GM23338 (cell line): Measurements from ENCODE around the gene SPACA7. TPM values are rescaled to one million over a fixed set of nuclear protein-coding genes. Genes with fewer than 3 reads are reported as not detected.

Source experiments
- ATAC-seq: fragments of 200-7000 bp; cut with Tn5 transposase; 3 replicates; pipeline ENCODE4 v1.9.1; 2020
- DNase-seq: peaks from one replicate; pipeline ENCODE4 v3.0.0-alpha.2; 2015; ENCODE audit warnings: low spot score
- H2AFZ ChIP-seq: fragments of 200-600 bp; sonication (generic); 2 replicates; pipeline ENCODE4 v1.8.0; 2016; ENCODE audit warnings: antibody characterized with exemption, mild to moderate bottlenecking, moderate library complexity
- H3F3A ChIP-seq: fragments of 200-600 bp; sonication (generic); replicated peaks from 2 replicates; pipeline ENCODE4 v1.8.0; 2017; ENCODE audit warnings: antibody characterized with exemption, mixed run types, low read depth
- H3K27ac ChIP-seq: fragments of 200-600 bp; sonication (generic); 2 replicates; pipeline ENCODE4 v1.6.1; 2016; ENCODE audit warnings: low read depth
- H3K27me3 ChIP-seq: fragments of 200-600 bp; sonication (generic); 2 replicates; pipeline ENCODE4 v1.8.0; 2016; ENCODE audit warnings: mild to moderate bottlenecking, mixed run types, moderate library complexity; ENCODE audit not compliant: insufficient read depth
- H3K36me3 ChIP-seq: fragments of 200-600 bp; sonication (generic); 2 replicates; pipeline ENCODE4 v1.8.0; 2016; ENCODE audit warnings: mild to moderate bottlenecking; ENCODE audit not compliant: insufficient read depth
- H3K4me1 ChIP-seq: fragments of 200-600 bp; sonication (generic); 2 replicates; pipeline ENCODE4 v1.8.0; 2016; ENCODE audit warnings: mild to moderate bottlenecking, moderate library complexity; ENCODE audit not compliant: insufficient read depth
- H3K4me2 ChIP-seq: fragments of 200-600 bp; sonication (generic); 2 replicates; pipeline ENCODE4 v1.7.1; 2017; ENCODE audit warnings: mixed run types
- H3K4me3 ChIP-seq: fragments of 200-600 bp; sonication (generic); 2 replicates; pipeline ENCODE4 v1.6.1; 2016; ENCODE audit warnings: mixed run types
- H3K79me2 ChIP-seq: fragments of 200-600 bp; sonication (generic); replicated peaks from 2 replicates; pipeline ENCODE4 v1.8.0; 2017; ENCODE audit warnings: mild to moderate bottlenecking; ENCODE audit not compliant: insufficient read depth
- H3K9me2 ChIP-seq: fragments of 200-600 bp; sonication (generic); 2 replicates; pipeline ENCODE4 v1.8.0; 2017; ENCODE audit not compliant: insufficient read depth
- H4K20me1 ChIP-seq: fragments of 200-600 bp; sonication (generic); replicated peaks from 2 replicates; pipeline ENCODE4 v1.8.0; 2017; ENCODE audit warnings: mild to moderate bottlenecking; ENCODE audit not compliant: insufficient read depth
- H3K27ac Mint-ChIP-seq: 2 replicates; pipeline ENCODE4 v1.8.0; 2020; ENCODE audit warnings: inconsistent platforms, mild to moderate bottlenecking, moderate library complexity, mixed read lengths
- H3K27me3 Mint-ChIP-seq: 3 replicates; pipeline ENCODE4 v1.8.0; 2022; ENCODE audit warnings: low read depth, mild to moderate bottlenecking, moderate library complexity, mixed read lengths, inconsistent platforms; ENCODE audit not compliant: insufficient read depth, poor library complexity
- H3K36me3 Mint-ChIP-seq: 3 replicates; pipeline ENCODE4 v1.8.0; 2021; ENCODE audit warnings: low read depth, mild to moderate bottlenecking, inconsistent platforms, moderate library complexity, mixed read lengths
- H3K4me1 Mint-ChIP-seq: 3 replicates; pipeline ENCODE4 v1.8.0; 2020; ENCODE audit warnings: mild to moderate bottlenecking, inconsistent platforms, mixed read lengths
- H3K4me3 Mint-ChIP-seq: 3 replicates; pipeline ENCODE4 v1.8.0; 2021; ENCODE audit warnings: moderate library complexity, mild to moderate bottlenecking, inconsistent platforms, mixed read lengths
- H3K9me3 Mint-ChIP-seq: 3 replicates; pipeline ENCODE4 v1.8.0; 2020; ENCODE audit warnings: moderate library complexity, mild to moderate bottlenecking, inconsistent platforms, mixed read lengths
- CREB1 ChIP-seq: fragments of 250-450 bp; sonication (Bioruptor Pico); IDR thresholded peaks from 2 replicates; pipeline ENCODE4 v1.5.0; 2020; ENCODE audit warnings: low read depth, mild to moderate bottlenecking, moderate library complexity
- CTCF ChIP-seq, 2 experiments: fragments of 200-600 bp in 1 of 2; sonication (generic) in 1 of 2; conservative IDR thresholded peaks; 2 replicates each; pipeline versions ENCODE4 v1.5.1 to v1.6.1; 2016 to 2017; ENCODE audit warnings: antibody characterized with exemption in 2 of 2, low read depth in 2 of 2, mild to moderate bottlenecking in 2 of 2, moderate library complexity in 1 of 2
- ETS1 ChIP-seq: IDR thresholded peaks from 2 replicates; pipeline ENCODE4 v1.6.1; 2016; ENCODE audit warnings: antibody characterized with exemption
- EZH2 ChIP-seq: fragments of 200-600 bp; sonication (generic); IDR thresholded peaks from one replicate; pipeline ENCODE4 v1.8.0; 2017; ENCODE audit warnings: antibody characterized with exemption, mild to moderate bottlenecking, low read depth; ENCODE audit not compliant: unreplicated experiment
- EZH2phosphoT487 ChIP-seq: fragments of 200-600 bp; sonication (generic); IDR thresholded peaks from one replicate; pipeline ENCODE4 v1.8.1; 2018; ENCODE audit warnings: antibody characterized with exemption; ENCODE audit not compliant: unreplicated experiment
- JUNB ChIP-seq: IDR thresholded peaks from one replicate; pipeline ENCODE4 v1.6.1; 2016; ENCODE audit warnings: antibody characterized with exemption; ENCODE audit not compliant: unreplicated experiment
- NANOG ChIP-seq: IDR thresholded peaks from 2 replicates; pipeline ENCODE4 v1.6.1; 2016; ENCODE audit warnings: antibody characterized with exemption, borderline replicate concordance
- POLR2AphosphoS5 ChIP-seq: IDR thresholded peaks from 2 replicates; pipeline ENCODE4 v1.6.1; 2016; ENCODE audit warnings: antibody characterized with exemption, low read depth
- REST ChIP-seq: IDR thresholded peaks from one replicate; pipeline ENCODE4 v1.6.1; 2018; ENCODE audit warnings: antibody characterized with exemption; ENCODE audit not compliant: unreplicated experiment
- STAT1 ChIP-seq: IDR thresholded peaks from one replicate; pipeline ENCODE4 v1.6.1; 2016; ENCODE audit warnings: antibody characterized with exemption; ENCODE audit not compliant: unreplicated experiment
- ZNF114 ChIP-seq: fragments of 250-450 bp; sonication (Bioruptor Pico); IDR thresholded peaks from 2 replicates; pipeline ENCODE4 v1.5.0; 2020; ENCODE audit warnings: mild to moderate bottlenecking, moderate library complexity
- ZNF331 ChIP-seq: fragments of 250-450 bp; sonication (Bioruptor Pico); IDR thresholded peaks from 2 replicates; pipeline ENCODE4 v1.5.0; 2020; ENCODE audit warnings: low read depth, mild to moderate bottlenecking, moderate library complexity
- ZNF462 ChIP-seq: fragments of 250-450 bp; sonication (Bioruptor Pico); IDR thresholded peaks from 2 replicates; pipeline ENCODE4 v1.5.0; 2020; ENCODE audit warnings: mild to moderate bottlenecking, moderate library complexity
- polyA plus RNA-seq: library from polyadenylated mRNA; unstranded; fragments of >200 nt; fragmentation: Nextera tagmentation; extraction: Ambion mirVana; gene quantifications from 2 replicates; pipeline ENCODE4 v1.2.1, GENCODE V29; 2016
- total RNA-seq: library from RNA; depleted of rRNA; stranded (reverse); fragments of >200 nt; shearing (Covaris generic); gene quantifications from 2 replicates; pipeline ENCODE4 v1.2.3, GENCODE V29; 2014

SPACA7 gene
- total and polyA plus RNA-seq, 2 experiments from 2014 or later: not detected

- Mint-ChIP-seq H3K27me3 (peaks cover 5% of the 10 kb centered on the region), H3K4me1 (no peaks in the 10 kb centered on the region), H3K27ac (no peak overlapping the region; the same call in 1 of the 2 replicates), H3K9me3 (no peaks in the 10 kb centered on the region), H3K4me3 (no peak overlapping the region), H3K36me3 (no peaks in the 10 kb centered on the region)
- Histone ChIP-seq H3K4me2 (no peak overlapping the region), H3K4me1 (no peaks in the 10 kb centered on the region), H3F3A (no peaks in the 10 kb centered on the region), H3K4me3 (no peak overlapping the region), H3K27ac (no peak overlapping the region), H3K9me2 (no peaks in the 10 kb centered on the region), H2AFZ (no peak overlapping the region), H3K79me2 (no peaks in the 10 kb centered on the region), H3K36me3 (no peaks in the 10 kb centered on the region), H4K20me1 (no peaks in the 10 kb centered on the region), H3K27me3 (no peaks in the 10 kb centered on the region)
- no peak for DNase-seq
- no peak for TF ChIP-seq CTCF (conservative IDR thresholded peaks at IDR 0.05; ENCODE audit: low read depth in 2 of 2)
- TF ChIP-seq ZNF462 (CRISPR knock-in tag): no peak
- no peak for TF ChIP-seq EZH2phosphoT487
- TF ChIP-seq POLR2AphosphoS5: no peak
- no peak for TF ChIP-seq ZNF331 (CRISPR knock-in tag)
- TF ChIP-seq REST: no peak
- no peak for TF ChIP-seq EZH2
- TF ChIP-seq NANOG: no peak
- TF ChIP-seq STAT1: no peak
- no peak for TF ChIP-seq JUNB
- no peak for TF ChIP-seq CREB1 (CRISPR knock-in tag)
- TF ChIP-seq ZNF114 (CRISPR knock-in tag): no peak
- TF ChIP-seq ETS1: no peak
- ATAC-seq: no peak
Measured at GRCh38 chr13:112449545-112449930, 73.4 kb downstream of the SPACA7 start.
